ENCODE results near the gene CACNA2D1.

CACNA2D1 gene

DNA sequence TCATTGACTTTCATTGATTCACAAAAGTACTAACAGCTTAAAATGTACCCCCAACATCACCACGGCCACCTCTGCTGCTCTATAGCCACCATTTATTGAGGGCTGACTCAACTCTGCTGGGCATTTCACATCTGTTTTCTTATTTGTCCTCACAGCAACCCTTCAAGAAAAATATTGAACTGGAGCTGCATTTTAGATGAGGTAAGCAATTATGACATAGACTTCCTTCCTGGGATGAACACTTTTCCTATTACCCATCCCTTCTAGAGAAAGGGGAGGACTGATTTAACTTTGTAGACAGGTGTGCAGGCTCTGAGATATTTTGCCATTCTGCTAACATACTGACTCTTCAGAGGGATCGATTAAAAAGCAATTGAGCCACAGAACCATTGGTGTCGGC lies 217.4 kb downstream of the CACNA2D1 start:
- DNase-seq (ENCODE audit: low read depth), result no peak

DNA sequence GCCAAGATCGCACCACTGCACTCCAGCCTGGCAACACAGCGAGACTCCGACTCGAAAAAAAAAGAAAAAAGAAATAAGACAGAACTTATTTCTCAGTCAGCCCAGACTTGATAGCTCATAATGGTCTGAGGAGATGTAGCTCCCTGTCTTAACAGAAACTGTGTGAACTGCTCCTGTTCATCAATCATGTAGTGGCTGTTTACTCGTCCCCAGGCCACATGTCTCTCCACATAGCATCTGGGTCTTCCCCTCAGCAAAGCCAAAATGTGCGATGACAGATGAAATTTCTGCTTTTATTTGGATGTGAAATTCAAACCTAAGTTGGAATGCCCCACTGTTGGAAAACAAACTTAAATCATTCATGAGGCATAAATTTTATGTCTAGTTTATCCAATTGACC lies 219.0 kb downstream of the CACNA2D1 start:
- no peak for DNase-seq (ENCODE audit: low read depth)

DNA sequence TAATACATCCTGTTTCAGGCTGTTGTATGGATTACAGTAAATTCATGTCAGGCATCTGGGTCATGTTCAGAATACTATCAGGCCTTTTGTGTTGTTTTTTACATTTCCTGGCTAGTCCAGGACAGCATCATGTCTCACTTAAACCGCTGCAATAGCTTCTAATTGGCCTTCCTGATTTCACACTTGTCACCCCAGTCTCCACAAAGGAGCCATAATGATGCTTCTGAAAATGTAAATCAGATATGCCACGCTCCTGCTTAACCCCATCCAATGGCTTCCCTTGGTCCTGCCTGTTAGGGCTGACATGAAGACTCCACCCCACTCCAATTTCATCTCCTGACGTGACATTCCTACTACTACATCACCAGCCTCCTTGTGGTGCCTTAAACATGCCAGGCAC lies 220.0 kb downstream of the CACNA2D1 start:
- DNase-seq (ENCODE audit: low read depth), result no peak

DNA sequence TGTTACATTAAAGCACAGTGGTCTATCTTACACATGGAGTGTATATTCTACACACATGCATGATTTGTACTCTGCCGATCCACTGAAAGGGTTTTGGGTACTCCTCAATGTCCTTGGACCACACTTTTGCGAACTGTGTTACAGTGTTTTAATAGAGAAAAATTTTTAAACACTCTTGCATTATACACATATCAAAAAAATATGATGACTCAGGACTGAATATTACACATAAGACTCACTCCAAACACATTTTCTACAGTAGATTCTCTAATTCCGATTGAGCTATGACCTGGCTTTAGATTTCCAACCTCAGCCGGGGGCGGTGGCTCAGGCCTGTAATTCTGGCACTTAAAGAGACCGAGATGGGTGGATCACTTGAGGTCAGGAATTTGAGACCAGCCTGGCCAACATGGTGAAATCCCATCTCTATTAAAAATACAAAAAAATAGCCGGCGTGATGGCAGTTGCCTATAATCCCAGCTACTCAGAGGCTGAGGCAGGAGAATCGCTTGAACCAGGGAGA lies 222.4 kb downstream of the CACNA2D1 start:
- no peak for DNase-seq (ENCODE audit: low read depth)

DNA sequence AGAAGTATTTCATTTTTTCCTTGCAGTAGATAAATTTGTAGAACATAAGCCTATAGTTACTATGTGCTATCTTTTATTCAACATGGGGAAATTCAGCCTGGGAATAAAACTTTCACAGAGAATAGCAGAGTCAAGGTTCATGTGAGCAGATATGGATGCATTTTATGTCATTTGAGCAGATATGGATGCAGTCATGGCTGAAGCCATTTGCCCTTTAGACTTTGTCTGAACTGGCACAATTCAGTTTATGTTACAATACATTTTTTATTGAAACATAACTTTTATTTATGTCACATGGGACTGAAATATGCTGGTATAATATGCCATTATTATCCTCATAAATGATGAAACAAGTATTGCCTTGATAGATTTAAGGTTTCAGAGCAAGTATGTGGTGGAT lies 231.1 kb downstream of the CACNA2D1 start:
- DNase-seq (ENCODE audit: low read depth), result no peak

DNA sequence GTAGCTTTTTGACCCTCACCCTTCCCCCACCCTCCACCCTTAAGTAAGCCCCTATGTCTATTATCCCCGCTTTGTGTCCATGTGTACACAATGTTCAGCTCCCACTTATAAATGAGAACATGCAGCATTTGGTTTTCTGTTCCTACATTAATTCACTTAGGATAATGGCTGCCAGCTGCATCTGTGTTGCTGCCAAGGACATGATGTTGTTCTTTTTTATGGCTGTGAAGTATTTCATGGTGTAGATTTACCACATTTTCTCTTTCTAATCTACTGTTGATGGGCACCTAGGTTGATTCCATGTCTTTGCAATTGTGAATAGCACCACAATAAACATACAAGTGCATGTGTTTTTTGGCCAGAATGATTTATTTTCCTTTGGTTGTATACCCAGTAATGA lies 232.2 kb downstream of the CACNA2D1 start:
- DNase-seq (ENCODE audit: low read depth), result no peak

DNA sequence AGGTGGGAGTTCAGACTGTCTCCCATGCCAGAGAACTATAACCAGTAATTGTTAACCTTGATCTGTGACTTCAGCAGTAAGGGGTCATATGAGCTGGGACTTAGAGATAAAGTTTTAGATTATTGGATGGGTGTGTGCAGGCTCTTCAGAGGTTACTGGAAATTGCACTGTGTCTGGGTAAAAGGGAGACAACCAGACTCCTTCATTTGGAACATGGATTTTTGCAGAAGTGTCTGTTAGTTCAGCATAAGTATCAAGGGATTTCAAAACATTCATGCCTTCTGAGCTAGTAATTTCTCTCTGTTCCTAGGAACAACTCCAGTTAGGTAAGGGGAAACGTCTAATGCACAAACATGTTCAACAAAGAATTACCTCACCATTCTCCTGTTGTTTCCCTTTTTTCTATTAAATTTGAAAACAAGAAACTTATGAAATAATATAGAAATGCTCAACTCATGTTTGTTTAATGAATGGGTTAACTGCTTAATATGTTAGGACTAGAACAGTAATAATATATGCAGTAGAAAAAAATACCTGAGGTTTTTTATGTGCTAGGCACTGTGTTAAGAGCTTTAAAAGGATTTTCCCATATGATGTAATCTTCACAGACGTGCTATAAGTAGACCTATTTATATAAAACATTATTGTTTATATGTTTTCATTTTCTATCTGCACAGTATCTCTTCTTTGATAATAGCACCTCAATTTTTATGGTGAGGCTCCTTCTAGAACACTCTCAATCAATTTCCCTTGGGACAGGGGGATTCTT lies 233.0 kb downstream of the CACNA2D1 start:
- peak; percentile 3 for DNase-seq (ENCODE audit: low read depth)

DNA sequence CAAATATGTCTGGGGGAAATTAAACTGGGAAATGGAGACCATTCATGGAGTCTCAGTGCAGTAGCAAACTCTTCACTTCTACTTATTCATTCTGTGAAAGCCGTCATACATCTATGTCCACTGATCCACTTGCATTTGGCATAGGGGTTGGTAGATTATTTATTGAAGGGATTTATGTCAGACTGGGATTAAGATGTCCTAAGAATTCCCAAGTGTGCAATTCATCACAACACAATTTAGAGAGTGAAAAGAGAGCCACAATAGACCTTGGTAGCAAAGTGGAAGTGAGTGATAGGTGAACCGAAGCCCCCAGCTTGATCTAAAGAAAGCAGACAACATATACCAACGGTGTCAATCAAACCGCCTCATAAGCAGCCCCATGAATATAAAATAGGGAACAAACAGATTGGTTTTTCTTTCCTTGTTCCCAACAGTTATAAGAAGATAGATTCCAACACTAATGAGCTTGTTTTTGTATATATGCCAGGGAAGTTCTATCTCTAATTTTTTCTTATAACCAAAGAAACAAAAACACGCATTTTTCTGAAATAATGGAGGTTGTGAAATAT lies 234.3 kb downstream of the CACNA2D1 start:
- no peak for DNase-seq (ENCODE audit: low read depth)

DNA sequence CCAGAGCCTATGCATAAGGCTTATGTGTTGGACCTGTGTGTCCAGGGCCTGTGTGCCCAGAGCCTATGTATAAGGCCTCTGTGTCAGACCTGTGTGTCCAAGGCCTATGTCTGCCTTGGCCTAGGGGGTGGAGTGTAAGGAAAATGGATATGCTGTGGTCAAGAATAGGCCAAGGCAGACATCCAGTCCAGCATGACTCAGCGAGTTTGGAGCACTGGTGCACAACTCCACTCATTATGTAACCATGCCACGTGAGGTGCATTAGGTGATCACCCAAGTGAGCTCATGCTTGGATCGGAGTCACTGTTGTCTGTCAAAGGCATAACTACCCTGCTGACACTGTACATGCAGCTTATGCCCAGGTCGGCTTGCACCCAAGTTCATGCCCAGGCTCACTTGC lies 238.9 kb downstream of the CACNA2D1 start:
- peak; percentile 18 for DNase-seq (ENCODE audit: low read depth)

DNA sequence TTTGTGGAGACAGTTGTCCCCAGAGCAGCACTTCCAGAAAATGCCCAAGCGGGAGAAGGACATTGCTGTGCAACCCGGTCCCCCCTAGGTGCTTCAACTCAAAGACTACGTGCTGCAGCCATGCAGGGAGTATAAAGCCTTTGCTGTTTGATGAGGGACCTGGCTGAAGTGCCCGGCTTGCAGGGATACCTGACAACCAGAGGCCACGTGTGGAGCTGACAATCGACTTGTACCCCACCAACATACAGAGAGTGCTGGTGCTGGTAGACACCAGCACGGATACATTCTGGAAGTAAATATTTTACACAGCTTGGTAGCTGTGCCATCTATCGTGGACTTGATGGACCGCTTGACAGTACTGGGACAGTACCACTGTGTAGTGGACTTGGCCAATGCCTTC lies 240.6 kb downstream of the CACNA2D1 start:
- DNase-seq (ENCODE audit: low read depth), result no peak

DNA sequence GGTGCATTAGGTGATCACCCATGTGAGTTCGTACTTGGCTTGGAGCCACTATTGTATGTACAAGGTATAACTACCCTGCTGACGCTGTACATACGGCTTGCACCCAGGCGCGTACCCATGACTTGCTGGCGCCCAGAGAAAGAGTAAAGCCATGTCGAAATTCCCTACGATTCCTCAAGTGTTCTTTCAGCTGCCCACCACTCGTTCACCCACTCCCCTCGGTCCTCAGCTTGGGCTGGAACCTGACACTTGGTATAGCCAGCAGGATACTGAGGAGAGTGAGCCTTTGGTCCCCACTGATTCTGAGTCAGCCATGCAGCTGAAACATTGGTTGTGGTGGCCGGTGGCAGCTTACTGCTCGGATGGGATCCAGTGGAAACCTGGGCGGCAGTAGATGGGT lies 241.5 kb downstream of the CACNA2D1 start:
- DNase-seq (ENCODE audit: low read depth), result no peak

DNA sequence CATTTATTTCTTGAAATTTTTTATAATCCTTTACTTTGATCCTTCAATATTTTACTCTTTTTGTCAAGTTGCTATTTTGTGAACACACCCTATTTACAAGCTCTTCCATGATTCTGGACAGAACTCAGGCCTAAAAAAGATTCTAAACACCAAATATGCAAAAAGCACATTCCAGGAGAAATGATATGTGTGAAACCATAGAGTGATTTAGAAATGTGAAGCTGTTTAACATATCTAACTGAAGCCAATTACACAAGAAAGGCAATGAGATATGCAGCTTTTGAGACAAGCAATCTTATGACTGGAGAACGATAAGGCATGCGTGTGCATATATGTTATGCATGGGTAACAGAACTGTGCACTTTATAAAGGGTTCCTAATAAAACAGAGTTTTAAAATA lies 243.0 kb downstream of the CACNA2D1 start:
- no peak for DNase-seq (ENCODE audit: low read depth)

DNA sequence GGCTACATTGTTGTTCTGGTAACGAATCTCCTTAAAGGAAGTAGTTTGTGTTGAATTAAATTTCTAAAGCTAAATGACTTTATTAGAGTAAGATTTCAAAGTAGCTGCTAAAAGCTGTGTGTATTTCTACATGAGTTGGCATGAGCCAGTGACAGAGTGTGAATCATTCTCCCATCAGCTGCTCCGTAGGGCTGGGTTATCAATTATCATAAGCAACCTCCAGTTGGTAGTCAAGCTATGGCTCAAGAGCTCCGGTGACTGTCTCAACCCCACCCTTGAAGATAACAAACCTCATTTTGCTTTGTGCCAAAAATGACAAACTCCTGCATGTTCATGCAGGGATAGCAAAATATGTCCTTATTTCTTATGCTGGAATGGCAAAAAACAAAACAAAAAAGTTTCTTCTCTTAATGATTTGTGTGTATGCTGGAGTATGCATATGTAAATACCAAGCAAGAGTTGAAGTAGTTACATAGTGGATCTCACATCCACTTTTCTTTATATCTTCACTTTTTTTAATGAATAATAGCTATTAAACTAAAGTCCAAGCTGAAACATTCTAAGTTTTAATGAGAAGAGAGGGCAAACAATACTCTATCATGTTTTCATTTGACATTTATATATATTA lies 249.4 kb downstream of the CACNA2D1 start:
- DNase-seq (ENCODE audit: low read depth), result no peak

DNA sequence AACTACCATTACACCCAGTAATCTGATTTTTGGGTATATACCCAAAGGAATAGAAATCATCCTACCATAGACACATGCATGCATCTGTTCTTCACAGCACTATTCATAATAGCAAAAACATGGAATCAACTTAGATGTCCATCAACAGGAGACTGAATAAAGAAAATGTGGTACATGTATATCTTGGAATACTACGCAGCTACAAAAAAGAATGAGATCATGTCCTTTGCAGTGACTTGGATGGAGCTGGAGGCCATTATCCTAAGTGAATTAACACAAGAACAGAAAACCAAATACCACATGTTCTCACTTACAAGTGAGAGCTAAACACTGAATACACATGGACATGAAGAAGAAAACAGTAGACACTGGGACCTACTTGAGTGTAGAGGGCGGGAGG lies 254.9 kb downstream of the CACNA2D1 start:
- DNase-seq (ENCODE audit: low read depth), result no peak

DNA sequence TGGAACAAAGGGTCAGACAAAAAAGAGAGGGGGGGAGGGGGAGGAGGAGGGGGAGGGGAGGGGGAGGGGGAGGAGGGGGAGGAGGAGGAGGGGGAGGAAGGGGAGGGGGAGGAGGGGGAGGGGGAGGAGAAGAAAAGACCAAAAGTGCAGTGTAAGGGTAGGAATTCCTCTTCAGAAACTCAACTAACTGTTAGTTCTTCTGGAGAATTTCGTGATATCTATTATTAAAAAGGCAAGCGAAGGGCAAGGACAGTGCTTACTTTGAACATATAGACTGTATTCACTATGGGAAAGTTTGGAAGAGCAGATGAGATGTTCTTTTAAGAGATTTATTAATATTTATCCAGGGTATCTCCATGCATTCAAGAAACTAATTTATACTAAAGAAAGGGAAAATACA lies 258.1 kb downstream of the CACNA2D1 start:
- no peak for DNase-seq (ENCODE audit: low read depth)

DNA sequence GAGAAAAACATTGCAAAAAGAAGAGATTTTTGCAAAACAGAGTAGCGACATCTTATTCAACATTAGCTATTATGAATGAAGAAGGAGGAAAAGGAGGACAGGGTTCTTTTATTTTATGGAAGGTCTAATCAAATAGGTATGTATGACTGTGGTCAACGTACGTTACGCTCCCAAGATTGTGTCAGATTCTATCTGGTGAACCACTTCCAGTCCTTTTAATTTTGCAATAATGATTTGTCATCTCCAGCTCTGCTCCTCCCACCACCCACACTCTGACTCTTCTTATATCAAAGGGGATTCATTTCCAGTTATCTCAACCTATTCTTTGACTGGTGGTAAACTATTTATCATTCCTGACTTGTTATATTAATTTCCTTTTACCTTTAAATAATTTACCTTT lies 259.9 kb downstream of the CACNA2D1 start:
- DNase-seq (ENCODE audit: low read depth), result no peak

DNA sequence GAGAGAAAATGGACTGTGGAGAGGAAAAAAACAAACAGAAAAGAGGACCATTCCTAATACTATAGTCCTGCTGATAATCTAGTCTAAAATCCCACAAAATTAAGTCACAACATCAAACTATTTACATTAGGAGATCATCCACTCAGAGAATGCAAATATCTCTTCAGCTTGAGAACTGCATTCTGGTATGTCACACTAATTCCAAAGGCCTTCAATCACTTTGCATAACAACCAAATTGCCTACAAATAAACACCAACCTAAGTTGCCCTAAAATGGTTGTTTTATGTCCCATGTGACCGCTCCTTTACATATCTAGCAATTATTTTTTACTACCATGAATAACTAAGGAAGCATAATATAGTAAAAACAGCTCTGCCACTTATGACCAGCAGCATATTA lies 264.3 kb downstream of the CACNA2D1 start:
- no peak for DNase-seq (ENCODE audit: low read depth)

DNA sequence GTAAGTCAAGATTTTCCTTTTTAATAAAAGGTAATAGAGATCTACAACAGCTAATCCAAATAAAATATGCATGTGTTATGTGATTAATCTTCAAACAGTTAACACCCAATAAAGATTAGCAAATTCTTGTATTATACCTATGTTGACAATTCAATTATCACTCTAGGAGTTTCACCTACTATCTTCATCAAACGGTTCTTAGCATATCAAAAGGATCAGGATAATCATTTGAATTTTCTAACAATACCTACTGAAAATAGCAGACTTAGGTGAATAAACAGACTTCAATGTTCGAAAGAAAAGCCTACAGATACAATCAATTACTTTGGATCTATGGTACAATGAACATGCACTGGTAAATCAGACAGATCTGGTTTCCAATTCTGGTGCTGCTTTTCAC lies 268.3 kb downstream of the CACNA2D1 start:
- no peak for DNase-seq (ENCODE audit: low read depth)

DNA sequence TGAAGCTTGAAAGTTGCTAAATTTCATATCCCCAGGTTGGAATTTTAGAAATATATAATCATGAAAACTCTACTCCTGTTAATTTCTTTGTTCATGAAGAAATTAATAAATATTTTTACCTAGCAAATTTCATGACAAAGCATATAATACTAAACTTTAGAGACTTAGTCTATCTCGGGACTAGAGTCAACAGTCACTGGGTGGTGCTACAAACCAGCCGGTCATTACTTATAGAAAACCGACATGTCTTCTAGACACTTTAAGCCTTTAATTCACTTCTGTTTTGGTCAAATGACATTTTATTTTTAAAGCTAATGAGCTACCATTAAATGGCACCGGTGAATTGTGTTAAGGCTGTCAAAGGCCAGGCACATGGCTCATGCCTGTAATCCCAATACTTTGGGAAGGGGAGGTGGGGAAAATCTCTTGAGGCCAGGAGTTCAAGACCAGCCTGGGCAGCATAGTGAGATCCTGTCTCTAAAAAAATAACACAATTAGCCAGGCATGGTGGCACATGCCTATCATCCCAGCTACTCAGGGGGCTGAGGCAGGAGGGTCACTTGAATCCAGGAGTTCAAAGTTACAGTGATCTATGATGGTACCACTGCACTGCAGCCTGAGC lies 270.1 kb downstream of the CACNA2D1 start:
- no peak for DNase-seq (ENCODE audit: low read depth)

DNA sequence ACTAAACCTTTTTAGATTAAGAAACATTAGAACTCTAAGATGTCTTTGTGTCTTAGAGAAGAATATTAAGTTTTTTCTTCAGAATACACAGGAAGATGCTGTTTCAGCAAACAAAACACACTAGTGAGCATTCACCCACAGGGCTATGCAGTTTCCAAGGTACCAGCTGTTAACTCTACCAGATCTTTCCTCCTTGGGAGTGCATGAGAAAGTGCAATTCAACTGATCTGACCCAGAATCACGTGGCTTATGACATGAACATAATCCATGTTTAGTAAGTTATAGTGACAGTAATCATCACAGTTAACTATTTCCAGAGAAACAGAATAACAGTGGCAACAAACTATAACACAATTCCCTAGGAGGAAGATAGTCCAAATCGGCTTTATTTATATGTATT lies 270.7 kb downstream of the CACNA2D1 start:
- no peak for DNase-seq (ENCODE audit: low read depth)

DNA sequence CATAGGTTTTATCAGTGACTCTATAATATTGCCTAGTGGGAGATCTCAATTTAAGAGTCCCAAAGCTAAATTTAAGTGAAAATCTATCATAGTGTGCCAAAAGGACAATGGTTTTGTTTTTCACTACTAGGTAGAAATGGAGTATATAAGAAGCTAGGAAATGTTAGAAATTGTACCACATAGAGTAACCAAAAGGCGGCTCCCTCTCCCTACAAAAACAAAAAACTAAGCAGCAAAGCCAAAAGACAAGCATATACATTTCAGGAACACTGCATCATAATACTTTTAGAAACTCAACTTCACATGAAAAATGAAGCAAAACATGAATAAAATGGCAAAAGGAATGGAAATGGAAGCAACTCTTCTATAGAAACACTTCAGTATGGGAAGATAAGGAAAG lies 271.6 kb downstream of the CACNA2D1 start:
- no peak for DNase-seq (ENCODE audit: low read depth)

DNA sequence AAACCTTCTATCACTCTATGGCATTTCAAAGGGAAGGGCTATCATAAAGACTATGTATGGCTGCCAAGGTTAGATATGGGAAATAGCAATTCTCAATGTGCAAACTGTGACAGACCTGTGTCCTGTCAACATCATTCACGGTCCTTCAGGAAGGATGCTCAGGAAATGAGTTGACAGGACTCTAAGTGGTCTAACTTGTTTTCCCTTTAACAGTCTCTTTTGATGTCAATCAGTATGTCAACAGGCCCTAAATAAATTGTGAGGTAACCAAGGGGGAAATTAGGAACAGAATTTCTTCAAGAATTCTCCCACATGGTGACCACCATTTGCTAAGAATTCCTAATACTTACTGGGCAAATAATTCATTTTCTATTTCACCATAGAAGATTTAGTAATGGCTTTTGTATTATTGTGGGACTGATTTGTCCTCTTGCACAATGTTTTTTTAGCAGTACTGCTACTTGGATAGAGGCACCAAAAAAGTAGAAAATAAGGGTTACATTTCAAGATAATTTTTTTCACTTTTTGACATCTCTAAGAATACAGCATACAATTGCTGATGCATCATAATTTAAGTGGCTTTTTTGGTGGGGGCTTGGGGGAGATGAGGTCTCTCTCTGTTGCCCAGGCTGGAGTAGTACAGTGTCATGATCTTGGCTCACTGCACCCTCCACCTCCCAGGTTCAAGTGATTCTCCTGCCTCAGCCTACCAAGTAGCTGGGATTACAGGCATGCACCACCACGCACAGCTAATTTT lies 275.8 kb downstream of the CACNA2D1 start:
- DNase-seq (ENCODE audit: low read depth), result no peak

Data from fibroblast of the conjunctiva (primary cell).